HG03378 (cell line): Measurements from ENCODE around the gene PTX4.

Source experiments
- ATAC-seq: cut with Tn5 transposase; IDR thresholded peaks from one replicate; pipeline ENCODE4 v1.9.1; 2021; ENCODE audit warnings: mild to moderate bottlenecking, moderate library complexity; ENCODE audit not compliant: unreplicated experiment

The PTX4 gene

GRCh38 chr16:1488619-1489018, at the start of gene PTX4:
TSS of gene PTX4 (minus strand) at chr16:1488944. CDS start at chr16:1488909, 35 bp downstream.
- no peak for ATAC-seq

GRCh38 chr16:1537763-1538289, 49.1 kb upstream of the PTX4 start:
- ATAC-seq = no peak

GRCh38 chr16:1537138-1537577, 48.4 kb upstream of the PTX4 start:
- ATAC-seq = no peak

GRCh38 chr16:1536601-1537000, 47.9 kb upstream of the PTX4 start:
- ATAC-seq = no peak

GRCh38 chr16:1535391-1536291, 46.9 kb upstream of the PTX4 start:
- no peak for ATAC-seq

GRCh38 chr16:1534021-1535020, 45.6 kb upstream of the PTX4 start:
- no peak for ATAC-seq

GRCh38 chr16:1533443-1533951, 44.8 kb upstream of the PTX4 start, which contains the start of gene TMEM204:
TSS of gene TMEM204 (plus strand) at chr16:1533666. CDS start at chr16:1534276, 610 bp downstream.
- no peak for ATAC-seq

- no peak for ATAC-seq
These were observed 44.0 kb upstream of the PTX4 start for GRCh38 chr16:1532771-1533170.

- no peak for ATAC-seq
These were observed 43.5 kb upstream of the PTX4 start for GRCh38 chr16:1532081-1532760.

GRCh38 chr16:1531638-1531910, 42.8 kb upstream of the PTX4 start:
- no peak for ATAC-seq

GRCh38 chr16:1530883-1531637, 42.3 kb upstream of the PTX4 start:
- ATAC-seq = no peak

GRCh38 chr16:1530349-1530882, 41.7 kb upstream of the PTX4 start:
- no peak for ATAC-seq

- no peak for ATAC-seq
These were observed 40.3 kb upstream of the PTX4 start for GRCh38 chr16:1528921-1529537.

- ATAC-seq = no peak
These were observed 39.4 kb upstream of the PTX4 start for GRCh38 chr16:1527836-1528811.

- no peak for ATAC-seq
These were observed 38.1 kb upstream of the PTX4 start for GRCh38 chr16:1526608-1527555.

- no peak for ATAC-seq
These were observed 37.3 kb upstream of the PTX4 start for GRCh38 chr16:1525871-1526607.
